ENCODE data around the gene FRMD4B.

DNA sequence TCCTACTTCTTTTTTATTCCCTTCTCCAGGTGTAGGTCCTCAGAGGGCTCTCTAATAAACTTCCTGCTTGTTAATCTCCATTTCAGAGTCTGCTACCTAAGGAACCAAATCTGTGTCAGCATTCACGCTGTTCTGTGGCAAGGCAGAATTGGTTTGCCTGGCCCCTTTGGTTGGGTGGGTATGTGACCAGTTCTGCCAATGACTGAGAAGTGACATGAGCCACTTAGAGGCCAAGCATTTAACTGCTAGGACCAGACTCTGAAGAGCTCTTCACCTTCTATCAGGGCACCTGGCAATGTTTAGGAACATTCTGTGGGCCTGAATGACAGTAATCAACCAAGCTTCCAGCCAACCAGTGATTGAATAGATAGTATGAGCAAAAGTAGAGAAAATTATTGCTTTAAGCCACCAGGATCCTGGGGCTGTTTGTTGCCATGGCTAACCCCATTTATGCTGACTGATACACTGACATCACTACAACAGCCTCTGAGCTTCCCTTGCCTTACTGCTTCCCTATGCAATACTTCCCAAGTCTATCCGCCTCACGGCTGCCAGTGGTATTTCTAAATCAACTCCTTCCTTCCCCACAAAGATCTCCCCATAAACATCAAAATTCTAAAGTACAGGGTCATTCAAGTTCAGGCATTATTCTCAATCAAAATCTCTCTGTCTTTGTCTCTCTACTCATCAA is 7.6 kb downstream of the FRMD4B start:
- TF ChIP-seq, protein P1, sequence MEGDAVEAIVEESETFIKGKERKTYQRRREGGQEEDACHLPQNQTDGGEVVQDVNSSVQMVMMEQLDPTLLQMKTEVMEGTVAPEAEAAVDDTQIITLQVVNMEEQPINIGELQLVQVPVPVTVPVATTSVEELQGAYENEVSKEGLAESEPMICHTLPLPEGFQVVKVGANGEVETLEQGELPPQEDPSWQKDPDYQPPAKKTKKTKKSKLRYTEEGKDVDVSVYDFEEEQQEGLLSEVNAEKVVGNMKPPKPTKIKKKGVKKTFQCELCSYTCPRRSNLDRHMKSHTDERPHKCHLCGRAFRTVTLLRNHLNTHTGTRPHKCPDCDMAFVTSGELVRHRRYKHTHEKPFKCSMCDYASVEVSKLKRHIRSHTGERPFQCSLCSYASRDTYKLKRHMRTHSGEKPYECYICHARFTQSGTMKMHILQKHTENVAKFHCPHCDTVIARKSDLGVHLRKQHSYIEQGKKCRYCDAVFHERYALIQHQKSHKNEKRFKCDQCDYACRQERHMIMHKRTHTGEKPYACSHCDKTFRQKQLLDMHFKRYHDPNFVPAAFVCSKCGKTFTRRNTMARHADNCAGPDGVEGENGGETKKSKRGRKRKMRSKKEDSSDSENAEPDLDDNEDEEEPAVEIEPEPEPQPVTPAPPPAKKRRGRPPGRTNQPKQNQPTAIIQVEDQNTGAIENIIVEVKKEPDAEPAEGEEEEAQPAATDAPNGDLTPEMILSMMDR (IDR thresholded peaks at IDR 0.05): no peak
- no peak for TF ChIP-seq EP300 (IDR thresholded peaks at IDR 0.05)

Measured in esophagus muscularis mucosa (tissue), 3 donors.